Stimulated activated CD4-positive, alpha-beta T cell treated with anti-CD3 and anti-CD28 coated beads, Interleukin-4, amount 100 ng/mL, for 4 hours (primary cell): ENCODE data around the gene CPB2.

Experiments used
- DNase-seq, 2 experiments: peaks; one replicate each; pipeline ENCODE4 v3.0.0-alpha.2; 2020

Gene CPB2

DNA sequence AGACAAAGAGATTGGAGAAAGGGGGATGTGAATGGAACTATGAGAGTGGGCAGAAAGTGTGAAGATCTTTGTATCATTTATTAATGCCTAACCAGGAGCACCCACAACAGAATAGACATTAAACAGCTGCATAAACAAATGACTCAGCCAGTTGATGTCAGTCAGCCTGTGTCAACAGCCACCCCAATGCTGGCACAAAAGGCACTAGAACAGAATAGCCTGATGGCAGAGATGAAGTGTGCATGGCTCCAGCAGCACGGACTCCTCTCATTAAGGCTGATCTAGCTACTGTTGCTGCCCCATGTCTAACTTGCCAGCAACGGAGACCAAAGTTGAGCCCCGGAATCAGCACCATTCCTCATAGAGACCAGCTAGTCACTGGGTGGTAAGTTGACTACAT lies 7.8 kb downstream of the CPB2 start:
- DNase-seq: no peak

DNA sequence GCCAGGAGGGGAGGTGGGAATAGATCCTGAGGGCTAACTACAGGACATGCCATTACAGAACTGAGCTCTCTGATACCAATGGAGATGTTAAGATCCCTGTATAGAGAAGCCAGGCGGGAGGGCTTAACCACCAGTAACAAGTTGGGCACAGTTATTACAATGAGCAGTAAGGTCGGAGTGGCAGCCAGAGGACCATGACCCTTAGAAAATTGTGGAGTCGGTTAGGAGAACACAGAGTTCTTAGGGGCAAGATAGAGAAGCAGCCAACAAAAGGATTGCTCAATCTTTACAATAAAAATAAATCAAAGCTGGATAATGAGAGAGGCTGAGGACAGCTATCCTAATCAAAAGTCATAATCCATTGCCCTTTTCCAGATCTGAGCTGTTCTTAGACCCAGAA lies 10.4 kb downstream of the CPB2 start:
- DNase-seq: no peak

DNA sequence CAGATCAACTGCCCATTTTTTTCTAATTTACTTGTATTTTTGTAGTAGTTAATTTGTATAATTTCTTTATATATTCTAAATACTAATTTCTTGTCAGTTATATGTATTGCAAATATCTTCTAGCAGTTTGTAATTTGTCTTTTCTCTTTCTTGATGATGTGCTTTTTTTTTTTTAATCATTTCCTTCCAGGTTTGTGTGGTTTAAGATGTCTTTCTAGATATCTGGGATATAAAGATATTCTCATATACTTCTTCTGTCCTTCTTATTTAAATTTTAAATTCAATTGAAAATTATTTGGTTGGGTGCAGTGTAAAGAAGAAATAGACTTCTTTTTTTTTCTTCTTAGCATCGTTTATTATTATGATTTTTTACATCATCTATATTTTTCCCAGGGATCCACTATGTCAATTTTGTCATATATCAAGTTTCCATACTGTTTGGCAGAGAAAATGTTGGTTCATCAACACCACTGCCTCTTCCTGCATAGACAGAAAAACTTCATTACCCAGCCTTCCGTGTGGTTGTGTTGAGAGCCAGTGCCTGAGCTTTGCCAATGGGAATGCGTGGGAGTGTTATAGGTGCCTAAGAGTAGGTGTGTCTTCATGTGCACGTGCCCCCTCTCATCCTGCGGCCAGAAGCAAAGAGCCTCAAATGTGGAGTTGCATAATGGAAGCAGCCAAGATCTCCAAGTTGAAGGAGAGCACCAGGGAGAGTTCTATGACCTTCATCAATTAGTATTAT lies 15.8 kb downstream of the CPB2 start:
- no peak for DNase-seq

DNA sequence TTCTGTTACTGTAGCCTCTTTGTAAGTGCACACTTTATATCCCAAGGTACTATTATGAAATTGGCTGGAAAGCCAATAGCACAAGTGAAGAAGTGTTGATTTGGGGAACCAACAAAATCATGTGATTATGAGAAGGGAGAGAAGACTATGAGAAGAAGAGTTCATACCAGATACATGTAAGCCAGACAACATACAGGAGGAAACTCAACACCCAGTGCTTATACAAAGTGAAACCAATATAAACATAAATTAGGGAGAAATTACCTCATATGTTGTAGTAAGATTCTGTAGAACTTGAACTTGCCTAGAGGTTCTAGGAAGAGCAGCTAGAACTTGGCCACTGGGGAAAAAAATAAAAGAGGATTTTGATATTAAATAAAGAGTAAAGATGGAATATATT lies 17.4 kb downstream of the CPB2 start:
- DNase-seq: no peak

DNA sequence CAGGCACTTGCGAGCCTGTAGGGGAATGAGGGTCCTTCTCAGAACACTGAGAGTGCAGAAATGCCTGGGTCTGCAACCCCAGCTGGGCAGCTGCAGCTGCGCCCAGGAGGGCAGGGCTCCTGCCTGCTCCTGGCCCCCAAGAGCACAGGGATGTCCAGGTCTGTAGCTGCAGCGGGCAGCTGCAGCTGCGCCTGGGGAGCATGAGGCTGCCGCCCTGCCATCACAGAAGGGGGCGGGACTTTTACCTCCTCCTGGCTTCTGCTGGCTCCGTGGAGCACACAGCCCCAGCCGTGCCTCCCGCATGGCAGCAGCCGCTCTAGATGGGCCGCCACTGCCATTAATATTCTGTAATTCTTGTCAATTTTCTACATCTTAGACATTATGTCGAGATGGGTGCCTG lies 17.8 kb downstream of the CPB2 start:
- no peak for DNase-seq

DNA sequence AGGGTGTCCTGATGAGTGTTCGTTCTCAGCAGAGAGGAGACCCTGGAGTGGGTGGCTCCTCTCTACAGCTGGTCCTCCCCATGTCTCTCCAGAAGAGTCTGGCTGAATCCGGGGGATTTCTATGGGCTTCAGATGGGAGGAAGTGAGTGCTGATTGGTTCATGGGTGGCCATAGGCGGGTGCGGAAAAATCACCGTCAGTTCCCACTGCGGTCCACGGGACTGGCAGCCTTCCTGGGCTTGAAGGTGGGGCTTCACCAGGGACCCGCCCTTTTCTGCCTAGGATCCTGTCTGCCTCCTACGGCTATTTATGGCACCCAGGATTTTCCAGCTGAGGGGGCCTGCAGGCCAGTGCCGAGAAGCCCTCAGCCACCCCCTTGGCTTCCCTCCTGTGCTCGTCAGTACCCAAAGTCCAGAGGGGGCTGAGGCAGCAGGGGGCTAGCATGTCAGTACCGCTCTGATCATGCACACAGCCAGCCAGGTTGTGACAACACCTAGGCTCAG lies 18.4 kb downstream of the CPB2 start:
- no peak for DNase-seq

DNA sequence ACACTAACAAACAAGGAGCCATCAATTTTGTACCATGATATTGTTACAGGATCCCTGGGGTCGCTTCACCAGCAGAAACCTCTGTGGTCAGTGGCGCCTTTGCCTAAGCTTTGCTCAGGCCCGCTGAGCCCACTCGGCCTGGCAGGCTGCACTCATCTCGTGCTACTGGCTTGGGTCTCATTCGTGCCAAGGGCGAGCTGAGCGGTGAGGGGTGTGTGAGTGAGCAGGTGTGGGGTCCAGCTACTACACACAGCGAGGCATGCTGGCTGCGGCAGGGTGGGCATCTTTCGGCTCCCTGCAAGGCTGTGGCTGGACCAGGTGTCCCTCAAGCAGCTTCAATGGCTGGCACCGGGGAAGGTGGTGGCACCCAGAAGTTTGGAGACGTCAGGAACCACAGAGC lies 19.1 kb downstream of the CPB2 start:
- DNase-seq: no peak

DNA sequence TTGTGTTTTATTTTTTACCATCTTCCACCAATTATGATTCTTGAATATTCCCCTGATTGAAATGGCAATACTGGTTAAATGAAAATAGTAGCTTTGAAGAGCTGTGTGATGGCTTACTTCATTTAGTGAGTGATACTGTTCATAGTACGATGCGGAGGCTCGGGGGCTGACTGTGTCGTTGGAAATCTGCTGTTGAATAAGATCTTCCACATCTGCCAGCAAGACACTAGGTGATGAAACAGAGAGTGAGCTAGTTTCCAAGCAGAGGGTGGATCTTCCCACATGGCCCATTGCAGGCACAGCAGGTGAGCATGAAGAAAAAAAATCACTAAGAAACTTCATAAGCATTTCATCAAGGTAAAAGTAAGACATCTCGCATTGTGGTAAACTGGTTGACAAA lies 22.5 kb downstream of the CPB2 start:
- no peak for DNase-seq

DNA sequence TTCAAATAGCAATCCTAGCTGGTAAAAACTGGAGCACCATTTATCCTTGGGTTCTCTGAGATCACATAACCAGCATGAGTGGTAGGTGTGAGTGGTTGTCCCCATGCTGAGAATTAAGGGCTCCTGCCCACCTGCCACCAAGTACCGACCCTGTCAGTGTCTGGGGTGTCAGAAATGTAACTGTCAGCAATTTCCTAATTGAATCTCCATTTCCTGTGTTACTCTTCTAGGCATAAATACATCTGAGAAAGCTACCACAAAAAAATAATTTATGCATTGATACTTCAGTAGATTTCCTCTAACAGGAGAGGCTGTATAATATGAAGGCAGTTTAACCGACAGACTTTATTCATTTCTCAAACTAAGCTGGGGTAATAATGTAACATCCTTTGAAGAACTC lies 25.1 kb downstream of the CPB2 start:
- no peak for DNase-seq

DNA sequence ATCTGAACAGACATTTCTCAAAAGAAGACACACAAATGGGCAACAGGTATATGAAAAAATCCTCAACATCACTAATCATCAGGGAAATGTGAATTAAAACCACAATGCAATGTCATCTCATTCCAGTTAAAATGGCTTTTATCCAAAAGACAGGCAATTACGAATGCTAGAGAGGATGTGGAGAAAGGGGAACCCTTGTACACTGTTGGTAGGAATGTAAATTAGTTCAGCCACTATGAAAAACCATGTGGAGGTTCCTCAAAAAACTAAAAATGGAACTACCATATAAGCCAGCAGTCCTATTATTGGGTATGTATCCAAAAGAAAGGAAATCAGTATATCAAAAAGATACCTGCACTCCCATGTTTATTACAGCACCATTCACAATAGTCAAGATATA lies 27.6 kb downstream of the CPB2 start:
- DNase-seq: no peak

DNA sequence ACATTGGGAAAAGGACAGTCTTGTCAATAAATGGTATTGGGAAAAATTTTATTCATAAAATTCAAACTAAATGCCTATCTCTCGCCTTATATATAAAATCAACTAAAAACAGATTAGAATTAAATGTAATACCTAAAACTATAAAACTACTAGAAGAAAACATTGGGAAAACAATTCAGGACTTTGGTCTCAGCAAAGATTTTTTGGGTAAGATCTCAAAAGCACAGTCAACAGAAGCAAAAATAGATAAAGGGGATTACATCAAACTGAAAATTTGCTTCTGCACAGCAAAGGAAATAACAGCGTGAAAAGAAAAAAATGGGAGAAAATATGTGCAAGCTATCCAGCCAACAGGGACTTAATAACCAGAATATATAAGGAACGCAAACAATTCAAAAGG lies 28.0 kb downstream of the CPB2 start:
- no peak for DNase-seq

DNA sequence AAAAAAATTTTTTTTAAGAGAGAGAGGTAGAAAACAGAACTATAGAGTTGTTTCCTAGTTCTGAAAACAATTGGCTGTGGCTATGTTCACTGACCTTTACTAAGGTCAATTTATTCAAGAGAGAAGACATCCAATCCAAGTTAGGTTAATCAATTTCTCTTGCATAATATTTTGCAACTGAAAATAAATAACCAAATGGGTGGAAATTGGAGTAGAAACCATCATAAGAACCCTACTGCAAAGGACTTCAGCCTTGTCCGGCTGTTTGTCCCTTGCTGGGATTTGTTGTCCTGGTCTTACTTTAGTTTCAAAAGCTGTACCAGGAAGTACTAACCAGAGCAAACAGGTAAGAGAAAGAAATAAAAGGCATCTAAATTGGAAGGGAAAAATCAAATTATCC lies 29.0 kb downstream of the CPB2 start:
- no peak for DNase-seq

DNA sequence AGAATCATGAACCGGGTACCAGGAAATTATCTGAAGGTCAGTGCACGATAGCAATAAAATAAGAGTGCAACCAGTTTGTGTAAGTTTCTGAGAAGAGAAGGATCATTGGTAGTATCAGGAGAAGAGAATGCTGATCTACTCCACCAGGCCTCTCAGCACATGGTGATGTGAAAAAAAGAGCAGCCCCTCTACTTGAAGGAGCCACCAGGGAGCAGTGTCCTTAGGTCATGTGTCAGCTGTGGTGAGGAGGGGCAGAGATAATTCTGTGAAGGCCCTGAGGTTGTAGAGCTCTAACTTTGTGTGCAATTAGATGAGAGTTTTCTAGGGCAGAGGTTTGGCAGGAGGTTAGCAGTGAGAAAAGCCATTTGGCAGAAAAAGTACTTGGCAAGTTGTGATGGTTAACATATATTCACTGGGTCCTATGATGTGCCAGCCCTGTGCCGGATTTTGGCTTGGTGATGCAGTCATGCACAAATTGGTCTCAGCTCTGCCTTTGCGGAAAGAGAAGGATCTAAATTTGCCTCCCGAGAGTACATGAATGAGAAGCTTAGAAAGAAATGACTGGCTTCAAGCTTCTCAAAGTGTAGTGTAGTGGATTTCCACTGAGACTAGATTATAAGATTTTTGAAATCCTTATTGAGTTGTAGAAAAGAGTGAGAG lies 33.1 kb downstream of the CPB2 start:
- DNase-seq: no peak

DNA sequence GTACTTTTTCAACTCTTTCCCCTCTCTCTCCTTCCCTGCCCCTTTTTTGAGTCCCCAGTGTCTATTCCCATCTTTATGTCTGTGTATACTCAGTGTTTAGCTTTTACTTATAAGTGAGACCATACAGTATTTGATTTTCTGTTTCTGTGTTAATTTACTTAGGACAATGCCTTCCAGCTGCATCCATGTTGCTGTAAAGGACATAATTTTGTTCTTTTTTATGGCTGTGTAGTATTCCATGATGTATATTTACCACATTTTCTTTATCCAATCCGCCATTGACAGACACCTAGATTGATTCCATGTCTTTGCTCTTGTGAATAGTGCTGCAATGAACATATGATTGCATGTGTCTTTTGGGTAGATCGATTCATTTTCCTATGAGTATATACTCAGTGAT lies 41.5 kb downstream of the CPB2 start:
- DNase-seq: no peak

DNA sequence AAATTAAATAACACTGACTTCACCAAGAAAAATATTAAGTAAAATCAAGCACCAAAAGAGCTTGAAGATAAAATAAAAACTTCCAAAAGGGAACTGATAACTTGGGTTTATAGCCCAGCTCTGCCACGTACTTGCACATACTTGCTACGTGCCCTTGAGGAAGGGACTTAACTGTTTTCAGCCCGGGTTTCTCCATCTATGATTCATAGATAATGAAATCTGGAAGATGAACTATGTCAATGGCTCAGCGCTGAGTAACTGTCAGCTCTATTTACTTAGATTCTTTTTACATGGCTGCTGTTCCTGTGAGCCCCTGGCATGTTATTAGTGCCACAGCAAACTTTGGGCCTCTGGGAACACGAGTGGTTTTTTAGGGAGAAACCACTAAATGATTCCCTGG lies 42.6 kb downstream of the CPB2 start:
- no peak for DNase-seq

DNA sequence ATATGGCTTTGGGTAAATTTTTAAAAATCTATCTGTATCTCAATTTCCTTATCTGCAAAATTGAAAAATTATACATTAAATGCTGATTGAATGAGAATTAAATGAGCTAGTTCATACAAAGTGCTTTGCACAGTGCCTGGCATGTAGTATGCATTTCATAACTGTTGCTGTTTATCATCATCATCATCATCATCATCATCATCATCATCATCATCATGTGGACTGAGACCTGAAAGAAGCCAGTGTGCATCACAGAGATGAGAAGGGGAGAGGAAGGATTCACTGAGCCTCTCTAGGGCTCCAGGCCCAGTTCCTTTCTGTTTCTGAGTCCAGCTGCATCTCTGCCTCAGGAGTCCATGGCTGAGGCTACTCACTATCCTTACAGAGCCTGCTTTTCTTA lies 45.4 kb downstream of the CPB2 start:
- DNase-seq: no peak

DNA sequence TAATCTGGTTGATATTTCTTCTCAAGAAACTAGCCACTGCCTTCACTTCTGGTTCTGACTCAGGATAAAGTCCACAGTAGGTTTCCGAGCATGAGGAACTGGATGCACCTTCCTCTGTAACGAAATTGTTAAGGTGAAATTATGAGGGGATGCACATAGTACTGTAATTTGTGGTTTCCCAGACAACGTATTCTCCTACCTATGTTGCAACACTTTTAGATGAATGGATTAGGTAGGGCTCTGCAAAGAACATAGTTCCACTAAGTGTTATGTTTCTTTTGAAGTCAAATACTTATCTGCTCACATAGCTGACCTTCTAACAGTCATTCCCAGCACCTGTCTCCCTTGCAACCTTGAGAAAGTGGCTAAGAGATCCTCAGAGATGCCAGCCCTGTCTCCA lies 46.6 kb downstream of the CPB2 start:
- no peak for DNase-seq

DNA sequence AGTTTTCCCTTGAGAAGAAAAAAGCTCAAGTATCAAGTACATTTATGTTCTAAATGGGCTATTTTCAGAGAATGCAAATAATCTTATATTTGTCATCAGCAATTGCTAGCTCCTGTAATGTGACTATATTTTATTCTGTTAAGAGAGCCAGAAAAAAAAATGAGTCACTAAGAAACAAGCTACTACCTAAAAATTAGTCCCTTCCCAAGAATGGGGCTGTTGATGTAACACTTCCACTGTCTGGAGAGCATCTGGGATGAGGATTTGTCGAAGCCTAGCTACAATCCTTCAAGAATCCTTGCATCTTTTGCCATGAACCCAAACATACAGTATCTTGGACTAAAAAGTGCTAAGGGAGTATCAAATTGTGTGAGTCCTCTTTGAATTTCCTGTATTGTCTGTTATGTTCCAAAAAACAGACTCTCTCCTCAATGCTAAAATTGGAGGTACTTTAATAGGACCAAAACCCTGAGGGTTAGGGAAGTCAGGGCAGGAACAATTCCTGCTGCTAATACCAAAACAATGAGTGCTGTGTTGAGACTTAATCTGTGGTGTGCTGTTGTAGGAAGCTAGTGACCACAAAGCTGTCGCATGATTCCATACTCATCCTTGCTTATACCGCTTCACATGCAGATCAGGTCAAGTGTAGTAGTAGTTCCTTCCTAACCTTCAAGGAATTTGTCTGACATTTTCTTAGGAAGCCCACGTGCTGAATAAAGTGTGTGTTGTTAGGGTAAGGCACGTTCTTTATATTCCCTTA lies 47.4 kb downstream of the CPB2 start:
- no peak for DNase-seq

DNA sequence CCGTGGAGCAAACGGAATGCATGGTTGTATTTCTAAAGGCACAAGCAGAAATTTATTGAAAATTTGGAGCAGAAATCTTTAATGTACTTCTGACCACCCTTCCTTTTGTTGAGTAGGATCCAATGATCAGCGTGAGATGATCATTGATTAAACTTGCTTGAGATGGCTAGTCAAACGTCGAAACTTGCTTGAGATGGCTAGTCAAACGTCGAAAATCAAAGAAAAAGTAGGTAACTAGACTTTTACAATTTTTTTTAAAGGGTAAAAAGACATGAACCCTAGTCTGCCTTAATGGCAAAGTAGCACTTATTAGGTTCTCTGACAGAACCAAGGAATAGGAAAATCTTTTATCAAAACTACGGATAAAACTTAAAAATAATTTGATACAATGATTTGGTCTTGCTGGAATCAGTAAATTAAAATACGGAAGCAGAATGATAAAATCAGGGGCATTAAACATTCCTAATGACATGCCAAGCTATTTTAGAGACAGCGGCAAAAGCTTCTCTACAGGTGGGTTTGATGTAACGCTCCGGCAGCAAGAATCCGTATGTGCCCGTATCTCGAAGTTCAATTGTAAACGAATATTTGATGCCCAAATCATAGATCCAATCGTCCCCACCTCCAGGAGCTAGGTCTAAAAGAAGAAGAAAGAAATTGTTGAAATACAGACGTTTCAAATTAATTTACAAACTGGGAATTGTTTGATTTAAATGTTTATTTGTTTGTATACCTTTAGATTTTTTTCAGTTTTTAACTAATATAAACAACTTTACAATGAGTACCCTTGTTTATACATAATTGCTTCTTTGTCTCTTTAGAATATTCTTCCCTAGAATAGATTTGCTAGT lies 51.4 kb downstream of the CPB2 start:
- no peak for DNase-seq

DNA sequence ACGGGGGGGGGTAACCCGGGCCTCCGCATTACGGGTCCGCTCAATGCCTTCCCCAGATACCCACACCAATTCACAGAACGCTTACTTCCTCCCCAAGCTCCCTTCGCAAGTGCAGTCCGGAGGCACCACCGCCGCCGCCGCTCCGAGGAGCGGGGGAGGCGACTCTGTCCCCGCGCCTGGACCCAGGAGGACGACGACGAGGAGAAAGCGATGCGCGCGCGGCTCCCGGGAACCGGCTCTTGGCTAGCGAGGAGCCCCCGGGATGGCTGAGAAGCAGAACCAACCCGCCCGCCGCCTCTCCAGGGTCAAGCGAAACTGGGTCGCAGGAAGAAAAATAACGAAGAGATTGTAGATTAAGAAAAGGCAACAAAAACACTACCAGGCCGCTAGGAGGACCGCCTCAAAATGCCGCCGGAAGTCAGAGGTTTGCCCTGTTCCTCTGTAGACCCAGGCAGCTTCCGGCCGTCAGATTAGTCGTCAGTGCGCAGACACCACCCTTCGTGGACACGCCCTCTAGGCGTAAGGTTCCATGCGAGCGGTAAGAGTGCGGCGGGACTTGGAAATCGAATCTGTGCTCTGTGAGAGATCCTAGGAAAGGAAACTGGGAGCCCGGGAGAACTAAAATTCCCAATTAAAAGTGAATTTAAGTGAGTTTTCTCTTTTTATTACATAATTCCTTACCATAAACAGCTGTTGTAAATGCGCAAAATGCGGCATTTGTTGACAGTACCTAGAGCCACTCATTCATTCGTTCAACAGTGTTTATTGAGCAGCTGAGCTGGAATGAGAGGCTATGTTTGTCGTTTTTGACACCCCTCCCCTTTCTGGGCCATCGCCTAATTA lies 52.3 kb downstream of the CPB2 start, which contains the start of gene ZC3H13:
TSS of gene ZC3H13 (minus strand) at position 428 of the 843 bp plus-strand sequence. CDS start 7,239 bp downstream, outside the sequence.
- DNase-seq: peak; percentile 82 to 91

DNA sequence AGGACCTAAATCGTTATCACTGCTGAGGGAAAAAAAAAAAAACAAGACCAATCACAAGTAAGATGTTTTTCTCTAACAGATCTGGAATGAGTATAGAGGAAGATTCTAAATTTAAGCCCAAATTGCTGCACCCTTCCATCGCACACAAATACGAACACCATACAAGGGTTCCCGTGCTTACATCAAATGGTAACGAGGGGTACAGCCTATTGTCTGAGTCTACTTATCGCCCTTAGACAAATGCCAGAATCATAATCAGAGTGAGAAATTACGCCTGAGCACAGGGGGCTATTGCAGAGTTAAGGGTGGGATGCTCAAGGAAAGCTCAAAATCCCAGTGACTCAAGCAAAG lies 52.9 kb downstream of the CPB2 start:
- no peak for DNase-seq

DNA sequence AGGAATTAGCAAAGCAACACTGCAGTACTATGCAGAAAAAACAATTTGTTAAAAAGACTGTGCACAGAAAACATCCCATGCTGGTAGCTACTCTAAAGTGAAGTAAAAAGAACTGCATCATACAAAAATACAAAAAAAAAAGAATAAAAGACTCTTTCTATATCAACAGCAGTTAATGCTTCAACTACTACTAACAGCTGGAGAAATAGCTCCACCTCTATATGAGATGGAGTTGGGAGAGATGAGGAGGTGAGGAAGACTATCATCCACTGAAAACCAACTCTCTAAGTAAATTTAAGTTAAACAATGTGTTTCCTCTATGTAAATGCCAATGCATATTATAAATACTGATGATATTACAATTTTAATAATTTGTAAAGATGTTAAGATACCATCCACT lies 54.1 kb downstream of the CPB2 start:
- no peak for DNase-seq
